Measurements from ENCODE around the gene DLG1. TPM values are rescaled to one million over a fixed set of nuclear protein-coding genes. Genes with fewer than 3 reads are reported as not detected.

Gene DLG1
- total RNA-seq, 4 donors from 2014 or later: 71.4 to 96.7 (median 88.5) TPM

- TF ChIP-seq CTCF (IDR thresholded peaks at IDR 0.05) (no peak), POLR2A (IDR thresholded peaks at IDR 0.05) (no peak)
- WGBS, 2 donors: 96 to 97% methylated on average over 11 to 14 of the region's 18 CpGs
- intact Hi-C loops (cut with DNase I; ENCODE audit: low total_unique reads): no loop called here
- no peak for DNase-seq (ENCODE audit: low spot score in 2 of 2)
- no peak overlapping the region for H3K4me3 ChIP-seq (ENCODE audit: low read depth, poor library complexity, severe bottlenecking)
Measured at GRCh38 chr3:197017003-197017402, 281.4 kb downstream of the DLG1 start.

GRCh38 chr3:197015790-197016736, 282.3 kb downstream of the DLG1 start:
- TF ChIP-seq POLR2A (IDR thresholded peaks at IDR 0.05): no peak
- no peak for TF ChIP-seq CTCF (IDR thresholded peaks at IDR 0.05)
- 91 to 92% methylated on average over 28 of the region's 28 CpGs for WGBS, 2 donors
- H3K4me3 ChIP-seq (ENCODE audit: low read depth, poor library complexity, severe bottlenecking): no peak overlapping the region

GRCh38 chr3:197014942-197015575, 283.4 kb downstream of the DLG1 start:
- no peak for TF ChIP-seq CTCF (IDR thresholded peaks at IDR 0.05)
- TF ChIP-seq POLR2A (IDR thresholded peaks at IDR 0.05): no peak
- intact Hi-C loops (cut with DNase I; ENCODE audit: low total_unique reads): no loop called here
- DNase-seq (ENCODE audit: low spot score in 2 of 2): no peak
- no peak overlapping the region for H3K4me3 ChIP-seq (ENCODE audit: low read depth, poor library complexity, severe bottlenecking)
- WGBS, 2 donors: 90 to 93% methylated on average over 21 to 22 of the region's 22 CpGs

More at GRCh38 chr3:197015790-197016736, 282.3 kb downstream of the DLG1 start:
- intact Hi-C loops (cut with DNase I; ENCODE audit: low total_unique reads): no loop called here
- no peak for DNase-seq (ENCODE audit: low spot score in 2 of 2)

GRCh38 chr3:197014024-197014423, 284.4 kb downstream of the DLG1 start:
- intact Hi-C loops (cut with DNase I; ENCODE audit: low total_unique reads): no loop called here
- TF ChIP-seq POLR2A (IDR thresholded peaks at IDR 0.05) (no peak), CTCF (IDR thresholded peaks at IDR 0.05) (no peak)
- H3K4me3 ChIP-seq (ENCODE audit: low read depth, poor library complexity, severe bottlenecking): no peak overlapping the region
- 94 to 96% methylated on average over 6 of the region's 6 CpGs for WGBS, 2 donors
- no peak for DNase-seq (ENCODE audit: low spot score in 2 of 2)

- intact Hi-C loops (cut with DNase I; ENCODE audit: low total_unique reads): no loop called here
- WGBS, 2 donors: 87 to 92% methylated on average over 7 of the region's 7 CpGs
- H3K4me3 ChIP-seq (ENCODE audit: low read depth, poor library complexity, severe bottlenecking): no peak overlapping the region
- no peak for DNase-seq (ENCODE audit: low spot score in 2 of 2)
- TF ChIP-seq POLR2A (IDR thresholded peaks at IDR 0.05) (no peak), CTCF (IDR thresholded peaks at IDR 0.05) (no peak)
Measured at GRCh38 chr3:197012540-197012883, 285.9 kb downstream of the DLG1 start.
